Retinal pigment epithelial cell (primary cell): ENCODE measurements around the gene KRTAP5-11.
"Not testable (repeated sequence)": the region's sequence is repeated elsewhere in the genome, so short reads cannot be mapped to it uniquely, and the experiment has no call there.

ENCODE experiments used
- DNase-seq: peaks from one replicate; pipeline ENCODE4 v3.0.0-alpha.2; 2010; ENCODE audit warnings: low read depth
- H3K4me3 ChIP-seq: 2 replicates; pipeline ENCODE4 v1.5.1; 2011; ENCODE audit warnings: mild to moderate bottlenecking, low read length, control low read depth, moderate library complexity
- CTCF ChIP-seq: conservative IDR thresholded peaks from 2 replicates; pipeline ENCODE4 v1.5.1; 2011; ENCODE audit warnings: low read depth, low read length, control low read depth, inconsistent platforms

KRTAP5-11 gene

GRCh38 chr11:71574418-71574817 is 8.3 kb downstream of the KRTAP5-11 start:
- H3K4me3 ChIP-seq, result no peak overlapping the region
- no peak for DNase-seq
- TF ChIP-seq CTCF, result no peak

GRCh38 chr11:71572811-71573210 is 9.9 kb downstream of the KRTAP5-11 start:
- no peak for TF ChIP-seq CTCF
- H3K4me3 ChIP-seq, result no peak overlapping the region
- DNase-seq, result peak; percentile 29

GRCh38 chr11:71571101-71571850 is 11.4 kb downstream of the KRTAP5-11 start:
- H3K4me3 ChIP-seq, DNase-seq: not testable (repeated sequence)

DNA sequence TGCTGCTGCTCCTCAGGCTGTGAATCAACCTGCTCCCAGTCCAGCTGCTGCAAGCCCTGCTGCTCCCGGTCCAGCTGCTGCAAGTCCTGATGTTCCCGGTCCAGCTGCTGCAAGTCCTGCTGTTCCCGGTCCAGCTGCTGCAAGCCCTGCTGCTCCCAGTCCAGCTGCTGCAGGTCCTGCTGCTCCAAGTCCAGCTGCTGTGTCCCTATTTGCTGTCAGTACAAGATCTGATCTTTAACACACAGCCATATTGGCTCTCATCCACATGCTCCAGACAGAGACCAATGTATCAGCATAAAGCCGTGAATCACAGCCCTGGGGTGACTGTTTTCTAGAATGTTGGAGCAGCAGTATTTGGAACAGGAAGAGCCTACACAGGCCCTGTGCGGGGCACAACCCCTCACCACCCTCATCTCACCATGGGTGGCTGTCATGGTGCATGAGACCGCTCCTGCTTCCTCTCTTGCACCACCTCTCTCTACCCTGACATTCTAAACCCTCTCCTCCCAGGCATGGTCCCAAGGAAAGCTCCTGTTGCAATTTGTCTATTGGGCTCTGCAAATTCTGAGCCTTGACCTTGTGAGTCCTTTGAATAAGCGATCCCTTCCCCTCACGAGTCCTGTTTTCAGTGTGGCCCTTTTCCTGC is 13.8 kb downstream of the KRTAP5-11 start:
- no peak for TF ChIP-seq CTCF
- DNase-seq, result no peak
- H3K4me3 ChIP-seq, result no peak overlapping the region

GRCh38 chr11:71567633-71568032 is 15.0 kb downstream of the KRTAP5-11 start:
- DNase-seq, H3K4me3 ChIP-seq: not testable (repeated sequence)

DNA sequence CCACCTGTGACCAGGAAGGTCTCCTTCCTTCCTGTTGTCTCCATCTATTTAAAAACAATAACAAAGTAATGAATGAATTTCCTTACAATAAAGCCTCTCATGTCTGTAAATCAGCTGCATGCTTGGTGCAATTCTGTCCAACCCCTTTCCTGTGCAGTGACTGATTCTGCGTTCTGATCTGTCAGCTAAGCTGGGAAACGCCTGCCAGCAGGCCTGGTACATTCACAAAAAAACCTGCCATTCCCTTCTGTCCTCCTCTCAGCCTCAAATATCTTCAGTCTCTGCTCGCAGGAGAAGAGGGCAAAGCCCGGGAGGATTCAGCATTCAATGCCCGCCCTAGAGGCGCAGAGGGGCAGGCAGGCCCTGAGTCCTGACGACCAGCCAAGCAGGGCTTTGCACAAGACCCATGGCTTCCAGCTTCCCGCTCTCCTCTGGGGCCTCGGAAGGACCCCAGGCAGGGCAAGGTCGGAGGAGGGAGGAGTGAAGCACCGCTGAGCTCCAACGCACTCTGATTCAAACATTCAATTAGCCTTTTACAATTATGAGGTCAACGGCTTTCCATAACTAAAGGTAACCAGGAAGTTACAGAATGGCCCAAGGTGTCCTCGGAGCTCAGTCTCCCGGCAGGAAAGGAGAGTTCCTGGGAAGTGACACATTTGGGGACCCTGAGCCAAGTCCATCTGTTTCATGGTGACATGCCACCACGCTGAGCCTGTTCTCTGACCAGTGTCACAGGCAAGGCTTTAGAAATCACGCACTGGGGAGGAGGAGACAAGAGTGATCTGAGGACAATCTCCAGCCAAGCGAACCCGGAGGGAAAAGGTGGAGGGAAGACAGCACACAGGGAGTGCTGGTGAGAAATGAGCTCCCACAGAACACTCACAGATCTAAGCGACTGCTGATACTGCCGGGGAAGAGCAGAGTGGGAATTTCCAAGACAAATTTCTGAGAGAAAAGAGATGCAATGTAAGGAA is 15.8 kb downstream of the KRTAP5-11 start:
- not testable (repeated sequence) for H3K4me3 ChIP-seq, DNase-seq

GRCh38 chr11:71566081-71566620 is 16.5 kb downstream of the KRTAP5-11 start:
- DNase-seq, result no peak
- no peak overlapping the region for H3K4me3 ChIP-seq
- TF ChIP-seq CTCF, result no peak

GRCh38 chr11:71565263-71565662 is 17.4 kb downstream of the KRTAP5-11 start, which contains the start of gene KRTAP5-10:
Gene KRTAP5-10 (plus strand): TSS chr11:71565563. CDS start chr11:71565588, 25 bp downstream.
- H3K4me3 ChIP-seq, result no peak within 1 kb of the TSS
- no peak for DNase-seq
- no peak for TF ChIP-seq CTCF
